Measurements from ENCODE around the gene SLC4A3.
A peak's percentile ranks its signal among the peaks of the same experiment; 100 is the strongest.

SLC4A3 gene

DNA sequence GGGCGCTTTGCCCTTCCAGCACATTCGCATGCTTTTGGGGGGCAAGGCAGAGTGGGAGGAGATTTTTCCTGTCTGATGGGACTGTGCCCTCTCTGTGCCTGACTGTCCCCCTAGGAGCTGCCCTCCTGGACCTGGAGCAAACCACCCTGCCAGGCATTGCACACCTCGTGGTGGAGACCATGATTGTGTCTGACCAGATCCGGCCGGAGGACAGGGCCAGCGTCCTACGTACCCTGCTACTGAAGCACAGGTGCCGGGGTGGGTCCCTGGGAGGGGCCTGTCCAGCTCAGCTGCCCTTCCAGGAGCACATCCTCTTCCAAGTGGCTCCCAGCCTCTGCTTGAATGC, 5.3 kb downstream of the SLC4A3 start:
- DNase-seq, result no peak

DNA sequence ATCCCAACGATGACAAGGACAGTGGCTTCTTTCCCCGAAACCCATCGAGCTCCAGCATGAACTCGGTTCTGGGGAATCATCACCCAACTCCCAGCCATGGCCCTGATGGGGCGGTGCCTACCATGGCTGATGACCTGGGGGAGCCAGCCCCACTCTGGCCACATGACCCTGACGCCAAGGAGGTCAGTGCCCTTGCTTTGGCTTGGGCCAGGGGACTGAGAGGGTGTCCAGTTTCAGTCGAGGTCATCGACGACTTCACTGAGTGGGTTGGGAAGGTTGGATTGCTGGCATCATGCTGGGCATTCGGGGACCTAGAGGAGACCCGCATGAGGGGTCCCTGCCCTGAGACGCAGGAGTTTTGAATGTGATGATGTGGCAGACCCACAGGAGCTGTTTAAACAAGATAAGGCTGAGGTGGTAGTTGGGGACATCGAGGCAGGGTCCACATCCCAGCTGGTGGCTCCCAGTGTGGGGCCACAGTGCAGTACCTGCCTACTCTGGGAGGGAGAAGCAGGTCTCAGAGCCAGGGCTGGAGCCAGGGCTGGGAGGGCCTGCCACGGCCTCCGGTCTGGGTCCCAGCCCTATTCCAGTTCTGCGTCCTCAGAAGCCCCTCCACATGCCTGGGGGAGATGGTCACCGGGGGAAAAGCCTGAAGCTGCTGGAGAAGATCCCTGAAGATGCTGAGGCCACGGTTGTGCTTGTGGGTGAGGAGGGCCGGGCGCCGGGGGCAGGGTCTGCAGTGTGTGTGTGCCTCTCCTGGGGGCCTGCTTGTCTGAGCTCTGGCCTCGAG, 6.0 kb downstream of the SLC4A3 start:
- DNase-seq, result no peak

DNA sequence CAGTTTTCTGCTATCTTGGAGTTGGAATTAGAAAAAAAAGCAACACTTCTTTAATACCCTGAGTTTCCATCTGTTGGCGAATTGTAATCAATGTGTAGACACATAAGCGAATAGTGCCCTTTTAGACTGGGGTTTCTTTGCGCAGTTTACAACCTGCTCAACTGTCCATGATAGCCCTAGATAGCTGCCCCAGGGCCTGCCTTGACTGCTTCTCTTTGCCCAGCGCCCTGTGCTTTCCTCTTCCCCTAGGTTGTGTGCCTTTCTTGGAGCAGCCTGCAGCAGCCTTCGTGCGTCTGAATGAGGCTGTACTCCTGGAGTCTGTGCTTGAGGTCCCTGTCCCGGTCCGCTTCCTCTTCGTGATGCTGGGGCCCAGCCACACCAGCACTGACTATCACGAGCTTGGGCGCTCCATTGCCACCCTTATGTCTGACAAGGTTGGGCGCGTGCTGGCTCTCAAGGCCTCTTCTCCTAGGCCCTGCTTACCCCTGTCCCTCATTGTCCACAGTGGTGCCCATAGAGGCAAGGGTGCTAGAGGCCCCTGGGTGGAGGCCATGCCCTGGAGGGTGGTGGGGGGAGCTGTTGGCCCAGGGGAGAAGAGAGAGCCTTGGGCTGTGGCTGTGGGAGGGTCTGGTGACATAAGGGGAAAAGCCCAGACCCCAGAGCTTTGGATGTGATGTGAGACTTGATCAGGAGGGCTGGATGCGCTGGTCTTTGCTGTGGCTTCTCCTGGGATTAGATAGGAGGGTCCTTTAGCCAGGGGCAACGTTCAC, 6.9 kb downstream of the SLC4A3 start:
- no peak for DNase-seq

DNA sequence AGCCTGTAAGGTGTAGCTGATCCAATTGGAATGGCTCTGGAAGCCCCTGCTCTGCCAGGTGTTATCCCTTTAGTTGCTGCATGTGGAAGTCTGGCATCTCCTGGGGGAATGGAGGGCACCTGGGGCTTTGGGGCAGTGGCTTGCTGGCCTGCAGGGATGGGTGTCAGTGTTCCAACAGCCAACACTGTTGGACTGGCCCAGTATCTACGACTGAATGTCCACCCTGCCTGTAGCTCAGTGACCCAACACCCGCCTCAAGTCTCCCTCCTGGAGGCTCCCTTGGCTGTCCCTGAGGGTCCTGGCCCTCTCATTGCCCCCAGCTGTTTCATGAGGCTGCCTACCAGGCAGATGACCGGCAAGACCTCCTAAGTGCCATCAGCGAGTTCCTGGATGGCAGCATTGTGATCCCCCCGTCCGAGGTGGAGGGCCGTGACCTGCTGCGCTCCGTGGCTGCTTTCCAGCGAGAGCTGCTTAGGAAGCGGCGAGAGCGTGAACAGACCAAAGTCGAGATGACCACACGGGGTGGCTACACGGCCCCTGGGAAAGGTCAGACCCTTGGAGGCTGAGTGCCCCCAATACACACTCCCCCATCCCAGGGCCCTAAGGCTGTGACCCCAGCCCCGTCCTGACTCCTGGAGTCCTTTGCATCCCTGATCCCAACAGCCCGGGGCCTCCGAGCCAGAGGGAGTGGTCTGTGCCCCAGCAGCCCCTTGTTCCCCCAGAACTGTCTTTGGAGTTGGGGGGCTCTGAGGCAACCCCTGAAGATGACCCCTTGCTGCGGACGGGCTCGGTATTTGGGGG, 7.7 kb downstream of the SLC4A3 start:
- DNase-seq, result no peak

DNA sequence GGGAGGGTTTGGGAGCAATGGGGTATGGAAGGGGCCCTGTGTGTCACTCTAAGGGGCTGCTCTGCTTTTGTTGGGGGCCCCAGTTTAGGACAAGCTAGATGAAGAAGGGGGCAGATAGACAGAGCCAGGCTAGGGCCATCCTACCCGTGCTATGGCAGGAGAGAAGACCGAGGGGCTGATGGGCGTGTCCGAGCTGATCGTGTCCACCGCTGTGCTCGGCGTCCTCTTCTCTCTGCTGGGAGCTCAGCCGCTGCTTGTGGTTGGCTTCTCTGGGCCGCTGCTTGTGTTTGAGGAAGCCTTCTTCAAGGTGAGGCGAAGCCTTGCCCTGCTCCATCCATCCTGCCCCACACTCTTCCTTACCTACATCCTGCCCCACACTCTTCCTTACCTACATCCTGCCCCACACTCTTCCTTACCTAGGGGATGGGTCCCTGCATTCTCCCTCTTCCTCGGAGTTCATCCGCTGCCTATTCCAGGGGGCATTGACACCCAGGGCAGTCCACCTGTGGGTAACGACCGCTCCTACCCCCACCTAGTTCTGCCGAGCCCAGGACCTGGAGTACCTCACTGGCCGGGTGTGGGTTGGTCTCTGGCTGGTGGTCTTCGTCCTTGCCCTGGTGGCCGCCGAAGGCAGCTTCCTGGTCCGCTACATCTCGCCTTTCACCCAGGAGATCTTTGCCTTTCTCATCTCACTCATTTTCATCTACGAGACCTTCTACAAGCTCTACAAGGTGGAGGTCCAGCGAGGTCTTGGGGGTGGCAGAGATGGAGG, 8.9 kb downstream of the SLC4A3 start:
- DNase-seq, result no peak

DNA sequence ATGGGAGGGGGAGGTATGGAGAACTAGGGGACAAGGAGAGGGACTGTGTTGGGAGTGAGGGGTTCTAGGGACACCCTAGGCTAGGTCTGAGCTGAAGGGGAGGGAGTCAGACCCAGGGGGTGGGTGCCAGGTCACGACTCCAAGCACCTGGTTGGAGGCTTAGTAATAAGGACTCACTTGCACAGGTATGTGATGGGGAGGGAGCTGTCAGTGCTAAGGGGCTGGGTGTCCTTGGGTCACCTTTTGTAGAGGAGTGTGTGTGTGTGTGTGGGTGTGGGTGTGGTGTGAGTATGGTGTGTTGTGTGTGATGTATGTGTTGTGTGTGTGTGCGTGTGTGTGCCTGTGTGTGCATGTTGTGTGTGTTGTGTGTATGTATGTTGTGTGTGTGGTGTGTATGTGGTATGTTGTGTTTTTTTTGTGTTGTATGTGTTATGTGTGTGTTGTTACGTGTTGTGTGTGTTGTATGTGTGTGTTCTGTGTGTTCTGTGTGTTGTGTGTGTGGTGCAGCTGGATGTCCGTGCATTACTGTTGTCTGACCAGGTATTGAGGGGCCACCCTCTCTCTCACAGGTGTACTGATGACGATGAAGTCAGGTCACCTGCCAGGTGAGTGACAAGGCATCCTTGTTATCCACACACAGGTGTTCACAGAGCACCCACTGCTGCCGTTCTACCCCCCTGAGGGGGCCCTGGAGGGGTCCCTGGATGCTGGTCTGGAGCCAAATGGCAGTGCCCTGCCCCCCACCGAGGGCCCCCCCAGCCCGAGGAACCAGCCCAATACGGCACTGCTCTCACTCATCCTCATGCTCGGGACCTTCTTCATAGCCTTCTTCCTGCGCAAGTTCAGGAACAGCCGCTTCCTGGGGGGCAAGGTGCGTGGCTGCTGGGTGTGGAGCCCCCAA, 9.8 kb downstream of the SLC4A3 start:
- DNase-seq, result no peak

DNA sequence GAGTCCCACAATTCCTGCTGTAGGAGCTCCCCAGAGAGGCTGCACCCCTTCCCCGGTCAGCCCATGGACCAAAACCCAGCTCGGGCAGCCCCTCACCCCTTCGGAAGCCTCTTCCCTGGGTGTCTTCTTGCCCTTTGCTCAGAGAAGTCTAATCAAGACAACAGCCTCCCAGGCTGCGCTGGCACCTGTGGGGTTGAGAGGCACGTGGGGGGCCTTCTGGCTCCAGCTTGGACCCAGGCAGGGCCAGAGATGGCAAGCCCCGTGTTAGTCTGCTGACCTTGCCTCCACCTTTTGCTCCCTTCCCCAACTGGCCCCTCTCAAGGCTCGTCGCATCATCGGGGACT, 10.4 kb downstream of the SLC4A3 start:
- no peak for DNase-seq

DNA sequence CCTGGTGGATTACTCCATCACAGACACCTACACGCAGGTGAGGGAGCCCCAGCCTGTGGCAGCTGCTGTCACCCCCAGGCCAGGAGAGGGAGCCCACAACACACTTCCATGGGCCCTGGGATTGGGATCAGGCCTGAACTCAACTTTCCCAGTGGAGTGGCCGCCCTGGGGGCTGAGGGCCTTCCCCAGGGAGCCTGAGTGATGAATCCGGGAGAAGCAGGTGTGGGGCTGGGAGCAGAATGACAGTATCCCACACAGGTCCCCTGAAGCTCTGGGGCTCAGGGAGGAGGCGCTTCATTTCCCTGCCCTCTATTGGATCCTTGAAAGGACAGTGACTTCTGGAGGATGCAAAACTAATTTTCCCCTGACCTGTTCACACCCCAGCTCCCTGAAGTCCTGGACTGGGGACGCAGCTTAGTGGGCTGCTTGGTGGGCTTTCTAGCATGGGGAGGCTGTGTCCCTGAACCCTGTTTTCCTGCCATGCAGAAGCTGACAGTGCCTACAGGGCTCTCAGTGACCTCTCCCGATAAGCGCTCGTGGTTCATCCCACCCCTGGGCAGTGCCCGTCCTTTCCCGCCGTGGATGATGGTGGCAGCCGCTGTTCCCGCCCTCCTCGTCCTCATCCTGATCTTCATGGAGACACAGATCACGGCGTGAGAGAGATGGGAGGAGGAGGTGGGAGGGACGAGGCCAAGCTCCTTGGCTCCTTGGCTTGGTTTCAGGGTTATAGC, 11.0 kb downstream of the SLC4A3 start:
- DNase-seq, result no peak

DNA sequence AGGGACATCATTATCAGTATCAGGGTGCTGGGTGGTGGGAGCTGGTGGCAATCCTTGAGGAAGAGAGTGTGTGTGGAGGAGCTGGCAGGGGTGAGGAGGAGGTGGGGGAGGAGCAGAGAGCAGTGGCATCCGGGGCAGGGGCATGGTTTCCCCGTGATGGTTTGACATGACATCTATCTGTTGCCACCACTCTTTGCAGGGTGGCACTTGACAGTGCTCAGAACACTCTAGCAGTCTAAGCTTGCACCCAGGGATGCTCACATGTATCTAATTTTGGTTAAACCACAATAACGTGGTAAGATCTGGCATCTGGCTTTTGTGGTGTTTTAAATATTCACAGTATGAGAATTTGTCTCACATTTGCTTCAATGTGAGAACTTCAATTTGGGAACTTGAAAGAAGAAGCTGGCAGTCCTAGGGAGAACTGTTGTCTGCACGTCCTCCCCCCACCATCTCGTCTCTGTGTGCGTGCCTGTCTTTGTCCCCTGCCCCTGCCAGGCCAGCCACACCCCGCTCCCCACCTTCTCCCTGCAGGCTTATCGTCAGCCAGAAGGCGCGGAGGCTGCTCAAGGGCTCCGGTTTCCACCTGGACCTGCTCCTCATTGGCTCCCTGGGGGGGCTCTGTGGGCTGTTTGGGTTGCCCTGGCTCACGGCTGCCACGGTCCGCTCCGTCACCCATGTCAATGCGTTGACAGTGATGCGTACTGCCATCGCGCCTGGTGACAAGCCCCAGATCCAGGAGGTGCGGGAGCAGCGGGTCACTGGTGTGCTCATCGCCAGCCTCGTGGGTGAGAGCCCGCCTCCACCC, 11.7 kb downstream of the SLC4A3 start:
- DNase-seq, result no peak

DNA sequence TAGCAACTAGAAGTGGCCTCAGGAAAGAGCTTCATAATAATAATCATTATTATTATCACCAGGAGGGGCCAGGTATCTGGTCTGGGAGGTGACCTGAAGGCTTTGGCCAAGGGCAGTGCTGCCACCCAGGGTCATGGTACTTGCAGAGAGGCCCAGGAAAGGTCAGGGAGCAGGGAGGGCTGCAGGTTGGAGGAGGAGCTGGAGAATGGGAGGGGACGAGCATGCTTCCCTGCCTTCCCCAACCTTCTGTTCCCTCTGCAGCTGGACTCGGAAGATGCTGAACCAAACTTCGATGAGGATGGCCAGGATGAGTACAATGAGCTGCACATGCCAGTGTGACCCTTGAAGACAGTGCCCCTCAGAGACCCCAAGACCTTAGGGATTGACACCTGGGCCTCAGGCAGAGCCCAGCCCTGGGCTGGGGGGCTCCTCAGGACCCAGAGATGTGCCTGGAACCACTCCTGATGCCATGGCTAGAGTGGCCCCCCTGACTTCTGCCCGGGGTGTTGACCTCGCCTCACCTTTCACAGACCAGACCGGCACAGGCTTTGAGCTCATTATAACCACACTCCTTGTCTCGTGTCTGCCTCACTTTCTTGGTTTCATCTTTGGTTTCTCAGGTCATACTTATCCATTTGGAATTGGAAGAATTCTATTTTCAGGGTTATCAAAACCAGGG, 14.1 kb downstream of the SLC4A3 start:
- no peak for DNase-seq

DNA sequence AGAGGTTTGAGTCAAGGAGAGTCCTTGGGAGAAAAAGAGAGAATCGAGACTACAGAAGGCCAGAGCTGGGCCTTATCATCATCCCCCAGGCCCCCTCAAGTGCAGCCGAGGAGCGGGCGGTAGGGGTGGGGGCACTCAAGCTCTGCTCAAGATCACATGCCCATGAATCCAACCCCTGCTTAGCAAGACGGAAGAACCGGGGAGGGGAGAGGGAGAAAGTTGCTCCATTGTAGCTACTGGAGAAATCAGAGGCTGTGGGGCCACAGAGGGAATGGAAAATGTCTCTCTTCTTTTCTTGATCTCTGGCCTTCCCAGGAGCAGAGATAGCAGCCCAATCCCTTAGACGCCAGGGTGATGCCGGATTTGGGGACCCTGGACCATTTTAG, 14.6 kb downstream of the SLC4A3 start:
- no peak for DNase-seq

DNA sequence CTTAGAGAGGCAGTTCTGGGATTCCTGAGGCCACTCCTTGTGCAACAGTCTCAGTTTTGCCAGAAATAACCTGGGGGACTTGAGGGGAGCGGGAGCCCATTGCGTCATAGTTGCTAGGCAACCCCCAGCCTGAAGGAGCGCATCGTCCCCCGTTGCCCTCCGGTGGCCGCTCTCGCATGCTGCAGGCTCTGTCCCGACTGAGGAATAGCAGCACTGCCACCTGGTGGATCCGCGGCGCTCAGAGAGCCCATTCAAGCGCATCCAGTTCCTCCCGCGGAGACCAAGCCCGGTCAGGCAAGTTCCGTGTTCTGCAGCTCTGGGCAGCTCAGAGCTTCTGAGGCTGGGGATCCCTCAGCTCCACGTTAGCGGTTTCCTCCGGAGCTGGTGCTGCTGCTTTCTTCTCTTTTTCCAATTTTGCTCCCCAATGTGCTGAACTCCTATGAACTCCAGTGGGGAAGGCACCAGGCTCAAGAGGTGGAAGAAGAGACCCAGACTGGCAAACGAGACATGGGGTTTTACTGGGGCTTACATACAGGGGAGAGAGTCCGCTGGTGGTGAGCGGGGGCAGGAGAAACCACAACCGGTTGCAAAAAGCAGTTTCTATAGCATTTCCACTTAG, 15.1 kb downstream of the SLC4A3 start:
- peak; percentile 83 for DNase-seq

DNA sequence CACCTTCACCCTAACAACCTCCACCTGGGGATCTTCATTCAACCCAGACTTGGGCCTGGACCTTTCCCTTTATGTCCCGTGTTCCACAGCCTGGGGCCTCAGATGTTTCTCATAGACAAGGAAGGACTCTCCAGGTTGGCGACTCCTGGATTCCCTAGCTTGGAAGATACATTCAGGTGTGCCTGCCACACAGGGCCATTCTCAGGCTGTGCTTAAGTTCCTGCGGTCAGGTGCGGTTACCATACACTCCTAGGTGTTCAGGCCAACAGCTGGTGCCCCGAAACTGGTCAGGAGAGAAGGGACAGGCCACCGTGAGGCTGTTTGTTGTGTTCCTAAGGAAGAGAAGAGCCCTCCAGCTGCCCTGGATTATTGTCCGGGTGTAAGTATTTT, 15.6 kb downstream of the SLC4A3 start:
- no peak for DNase-seq

DNA sequence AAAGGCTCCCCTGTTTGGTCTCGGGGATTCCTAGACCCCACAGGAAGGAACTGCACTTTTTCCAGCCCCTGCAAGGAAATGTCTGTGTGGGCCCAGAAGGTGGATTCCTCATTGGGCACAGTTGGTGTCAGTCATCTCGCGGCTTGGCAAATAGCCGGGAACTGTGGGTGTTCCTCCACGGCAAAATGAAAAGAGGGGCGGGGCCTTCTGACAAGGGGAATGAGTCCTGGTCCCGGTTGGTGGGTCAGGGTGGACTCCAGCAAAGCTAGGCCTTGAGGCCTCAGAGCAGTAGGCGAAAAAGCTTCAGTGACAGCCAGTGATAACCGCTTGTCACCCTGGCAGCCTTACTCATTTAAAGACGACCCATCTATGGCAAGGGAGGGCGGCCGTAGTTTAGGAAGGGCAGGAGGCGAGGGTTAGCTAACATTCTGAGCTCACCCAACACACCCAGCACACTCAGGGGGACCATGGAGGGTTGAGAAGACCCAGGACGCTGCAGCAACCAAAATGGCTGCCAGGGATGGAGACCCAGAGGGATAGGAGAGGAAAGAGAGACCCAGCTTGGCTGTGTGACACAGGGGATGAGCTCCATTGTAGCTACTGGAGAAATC, 16.5 kb downstream of the SLC4A3 start:
- no peak for DNase-seq

DNA sequence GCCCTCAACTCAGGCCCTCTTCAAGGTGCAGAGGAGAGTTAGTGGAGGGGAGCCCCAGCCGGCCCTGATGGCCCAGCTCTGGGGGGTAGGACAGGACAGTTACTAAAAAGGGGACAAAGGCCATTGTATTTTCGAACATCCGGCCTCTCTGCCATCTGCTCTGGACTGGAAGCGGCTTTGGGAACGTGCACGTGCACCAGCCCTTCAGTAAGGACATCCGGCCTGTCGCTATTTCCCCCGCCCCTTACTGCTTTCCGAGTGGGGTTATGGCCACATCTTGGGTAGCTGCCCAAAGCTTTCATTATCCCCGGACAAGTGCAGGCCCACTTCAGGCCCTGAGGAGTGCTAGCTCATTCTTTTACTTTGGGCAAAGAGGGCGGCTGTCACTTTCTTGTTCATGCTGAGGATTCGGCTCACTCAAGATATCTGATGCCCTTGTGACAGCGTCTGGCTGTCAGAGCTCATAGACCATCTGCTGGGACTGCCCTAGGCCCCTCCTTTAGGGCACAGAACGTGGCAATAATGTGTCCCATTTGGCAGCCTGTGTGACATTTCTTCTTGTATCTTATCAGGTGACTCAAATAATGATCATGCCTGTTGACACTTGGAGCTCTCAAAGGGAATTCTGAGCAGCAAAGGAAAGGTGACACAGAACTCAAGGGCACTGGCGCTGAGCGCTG, 17.5 kb downstream of the SLC4A3 start:
- DNase-seq, result no peak

DNA sequence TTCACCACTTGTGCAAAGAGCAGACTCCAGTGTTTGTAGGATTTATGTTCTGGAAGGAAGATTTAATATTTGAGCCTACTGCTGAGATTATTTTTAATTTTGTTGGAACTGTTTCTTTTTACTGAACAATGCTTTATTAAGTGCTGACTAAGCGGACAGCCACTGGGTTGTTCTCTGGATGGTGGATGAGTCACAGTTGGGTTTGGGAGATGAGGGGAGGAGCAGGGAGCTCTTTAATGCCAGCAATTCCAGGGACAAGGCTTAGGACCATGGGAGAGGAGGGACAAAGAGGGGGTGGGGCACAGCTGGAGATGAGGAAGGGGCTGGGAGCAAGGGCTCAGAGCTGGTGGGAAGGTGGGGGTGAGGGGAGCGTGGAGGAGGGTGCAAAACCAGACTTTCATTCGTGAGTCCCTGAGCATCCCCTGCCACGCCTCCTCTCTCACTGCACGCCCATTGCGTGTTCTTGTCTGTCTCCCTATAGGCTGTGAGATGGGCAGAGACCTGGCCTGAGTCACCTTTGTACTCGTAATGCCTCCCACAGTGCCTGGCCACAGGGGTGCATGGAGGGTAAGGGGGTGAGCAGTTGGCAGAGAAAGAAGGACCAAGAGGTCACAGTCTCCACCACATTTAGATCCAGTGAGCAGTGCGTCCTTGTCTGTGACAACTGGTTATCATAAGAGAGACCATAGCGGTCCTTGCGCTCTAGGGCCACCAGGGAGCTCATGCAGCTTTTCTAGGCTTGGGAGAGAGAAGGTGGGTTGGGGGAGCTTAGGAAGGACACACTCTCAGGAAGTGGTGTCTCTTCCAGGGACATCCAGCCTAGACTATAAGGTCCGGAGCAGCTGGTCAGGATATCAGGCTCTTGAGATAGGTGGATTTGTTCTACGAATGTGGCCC, 18.4 kb downstream of the SLC4A3 start:
- DNase-seq, result no peak

DNA sequence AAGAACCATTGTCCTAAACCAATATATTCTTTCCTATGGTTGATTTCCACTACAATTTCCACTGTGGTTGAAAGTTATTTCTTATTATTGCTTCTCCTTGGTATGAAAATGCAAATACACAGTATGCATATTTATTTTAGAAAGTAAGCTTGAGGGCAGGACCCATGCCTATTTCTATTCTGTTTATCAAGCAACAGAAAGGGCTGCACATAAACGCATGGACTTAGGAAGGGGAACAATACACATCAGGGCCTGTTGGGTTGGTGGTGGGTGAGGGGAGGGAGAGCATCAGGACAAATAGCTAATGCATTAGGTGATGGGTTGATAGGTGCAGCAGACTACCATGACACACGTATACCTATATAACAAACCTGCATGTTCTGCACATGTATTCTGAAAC, 20.7 kb downstream of the SLC4A3 start:
- DNase-seq, result no peak

Data from effector CD8-positive, alpha-beta T cell (primary cell).